Right lobe of liver (tissue), 6 donors: ENCODE data around the gene BUD31. TPM values are rescaled to one million over a fixed set of nuclear protein-coding genes. Genes with fewer than 3 reads are reported as not detected.

Experiments used
- ATAC-seq, 4 donors: fragments of 200-7000 bp; cut with Tn5 transposase; one replicate each; pipeline ENCODE4 v1.9.1; 2020; ENCODE audit warnings: mild to moderate bottlenecking in 4 of 4, moderate library complexity in 4 of 4
- DNase-seq, 3 donors: peaks; one replicate each; pipeline ENCODE4 v3.0.0-alpha.2; 2020
- H3K27ac ChIP-seq, 3 donors: fragments of 200-600 bp; one replicate each; pipeline ENCODE4 v1.8.0; 2022
- H3K27me3 ChIP-seq, 2 donors: fragments of 200-600 bp; one replicate each; pipeline ENCODE4 v1.8.0; 2022
- H3K36me3 ChIP-seq, 4 donors: fragments of 200-600 bp; sonication (generic) in 1 of 4; one replicate each; pipeline versions ENCODE4 v1.5.1 to v1.8.0; 2017 to 2022; ENCODE audit warnings: control low read depth in 1 of 4
- H3K4me1 ChIP-seq, 4 donors: fragments of 200-600 bp; sonication (generic) in 1 of 4; one replicate each; pipeline versions ENCODE4 v1.5.1 to v1.8.0; 2017 to 2022; ENCODE audit warnings: control low read depth in 1 of 4
- H3K4me3 ChIP-seq, 3 donors: fragments of 200-600 bp; one replicate each; pipeline ENCODE4 v1.8.0; 2022
- H3K9me3 ChIP-seq, 4 donors: fragments of 200-600 bp; sonication (generic) in 1 of 4; one replicate each; pipeline versions ENCODE4 v1.5.1 to v1.8.0; 2017 to 2022; ENCODE audit warnings: control low read depth in 1 of 4
- POLR2A ChIP-seq: fragments of 450-650 bp; IDR thresholded peaks from one replicate; pipeline ENCODE4 v1.6.1; 2017; ENCODE audit warnings: antibody characterized with exemption, mild to moderate bottlenecking
- WGBS: methylation state at CpG from one replicate; pipeline ENCODE4 v1.1.6; 2018; ENCODE audit warnings: low coverage, low lambda C conversion rate; ENCODE audit not compliant: insufficient coverage; ENCODE audit errors: missing lambda C conversion rate; 5-methylcytosine and 5-hydroxymethylcytosine counted together
- intact Hi-C, 2 donors: fragments of 100-400 bp; cut with DNase I; formaldehyde crosslinking; loops; one replicate each; pipeline versions ENCODE4 v1.11.2 to v1.14.1; 2022
- total RNA-seq, 6 experiments: library from RNA; depleted of rRNA in 2 of 6; stranded (reverse); fragments of >200 nt in 2 of 6; fragmentation: NEBNext Ultra II Directional in 3 of 6; extraction: Animal tissue kit (Norgen Biotek cat#: 25700) in 3 of 6; gene quantifications; one replicate each; pipeline versions ENCODE4 v1.1.0 to v1.2.4, GENCODE V29; 2016 to 2023
- TF ChIP-seq, protein P1 (sequence below), 4 donors: fragments of 200-600 bp in 3 of 4; fragments of 450-650 bp in 1 of 4; IDR thresholded peaks; one replicate each; pipeline versions ENCODE4 v1.5.1 to v1.8.0; 2016 to 2022; ENCODE audit warnings: antibody characterized with exemption in 4 of 4, mild to moderate bottlenecking in 2 of 4
- donor health status: DM: no; HTN: yes; CAD: no.
- donor health status: DM: no; HTN: no; CAD: no.
- donor health status: DM: no; HTN: no; CAD: no.
- donor health status: DM: no; HTN: yes; CAD: no.
- donor health status: DM: no; HTN: yes; CAD: no.

Gene BUD31
- total RNA-seq, 6 experiments from 2014 or later = 25.6 to 49.2 (median 33.3) TPM

DNA sequence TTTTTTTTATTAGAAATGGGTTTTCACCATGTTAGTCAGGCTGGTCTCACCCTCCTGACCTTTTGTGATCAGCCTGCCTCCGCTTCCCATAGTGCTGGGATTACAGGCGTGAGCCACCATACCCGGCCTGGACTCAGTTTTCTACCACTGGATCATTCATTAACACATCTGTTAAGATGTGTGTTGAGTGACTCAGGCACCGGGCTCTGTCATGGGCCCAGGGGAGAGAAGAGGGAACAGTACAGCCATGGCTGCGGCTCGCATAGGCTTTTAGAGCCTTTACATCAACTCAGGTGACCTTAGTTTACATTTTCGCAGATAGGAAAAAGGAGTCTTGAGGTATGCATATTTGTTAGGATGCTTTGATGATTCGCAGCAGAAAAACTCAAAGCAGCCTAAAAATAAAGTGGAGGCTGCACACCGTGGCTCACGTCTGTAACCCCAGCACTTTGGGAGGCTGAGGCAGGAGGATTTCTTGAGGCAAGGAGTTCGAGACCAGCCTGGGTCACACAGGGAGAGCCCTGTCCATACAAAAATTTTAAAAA, 37.3 kb upstream of the BUD31 start:
- 89% methylated on average over 7 of the region's 11 CpGs for WGBS
- H3K36me3 ChIP-seq = peaks cover 0 to 9% (median 0%) of the 10 kb centered on the region in 4 donors
- H3K27me3 ChIP-seq = no peaks in the 10 kb centered on the region
- no peaks in the 10 kb centered on the region for H3K9me3 ChIP-seq
- DNase-seq (no peak), ATAC-seq (no peak)
- no peak overlapping the region for H3K27ac ChIP-seq
- intact Hi-C loops = no loop called here
- no peak overlapping the region for H3K4me3 ChIP-seq
- TF ChIP-seq, protein P1, sequence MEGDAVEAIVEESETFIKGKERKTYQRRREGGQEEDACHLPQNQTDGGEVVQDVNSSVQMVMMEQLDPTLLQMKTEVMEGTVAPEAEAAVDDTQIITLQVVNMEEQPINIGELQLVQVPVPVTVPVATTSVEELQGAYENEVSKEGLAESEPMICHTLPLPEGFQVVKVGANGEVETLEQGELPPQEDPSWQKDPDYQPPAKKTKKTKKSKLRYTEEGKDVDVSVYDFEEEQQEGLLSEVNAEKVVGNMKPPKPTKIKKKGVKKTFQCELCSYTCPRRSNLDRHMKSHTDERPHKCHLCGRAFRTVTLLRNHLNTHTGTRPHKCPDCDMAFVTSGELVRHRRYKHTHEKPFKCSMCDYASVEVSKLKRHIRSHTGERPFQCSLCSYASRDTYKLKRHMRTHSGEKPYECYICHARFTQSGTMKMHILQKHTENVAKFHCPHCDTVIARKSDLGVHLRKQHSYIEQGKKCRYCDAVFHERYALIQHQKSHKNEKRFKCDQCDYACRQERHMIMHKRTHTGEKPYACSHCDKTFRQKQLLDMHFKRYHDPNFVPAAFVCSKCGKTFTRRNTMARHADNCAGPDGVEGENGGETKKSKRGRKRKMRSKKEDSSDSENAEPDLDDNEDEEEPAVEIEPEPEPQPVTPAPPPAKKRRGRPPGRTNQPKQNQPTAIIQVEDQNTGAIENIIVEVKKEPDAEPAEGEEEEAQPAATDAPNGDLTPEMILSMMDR (IDR thresholded peaks at IDR 0.05) = no peak
- no peak for TF ChIP-seq POLR2A
- peaks cover 0 to 23% (median 2%) of the 10 kb centered on the region in 4 donors for H3K4me1 ChIP-seq

DNA sequence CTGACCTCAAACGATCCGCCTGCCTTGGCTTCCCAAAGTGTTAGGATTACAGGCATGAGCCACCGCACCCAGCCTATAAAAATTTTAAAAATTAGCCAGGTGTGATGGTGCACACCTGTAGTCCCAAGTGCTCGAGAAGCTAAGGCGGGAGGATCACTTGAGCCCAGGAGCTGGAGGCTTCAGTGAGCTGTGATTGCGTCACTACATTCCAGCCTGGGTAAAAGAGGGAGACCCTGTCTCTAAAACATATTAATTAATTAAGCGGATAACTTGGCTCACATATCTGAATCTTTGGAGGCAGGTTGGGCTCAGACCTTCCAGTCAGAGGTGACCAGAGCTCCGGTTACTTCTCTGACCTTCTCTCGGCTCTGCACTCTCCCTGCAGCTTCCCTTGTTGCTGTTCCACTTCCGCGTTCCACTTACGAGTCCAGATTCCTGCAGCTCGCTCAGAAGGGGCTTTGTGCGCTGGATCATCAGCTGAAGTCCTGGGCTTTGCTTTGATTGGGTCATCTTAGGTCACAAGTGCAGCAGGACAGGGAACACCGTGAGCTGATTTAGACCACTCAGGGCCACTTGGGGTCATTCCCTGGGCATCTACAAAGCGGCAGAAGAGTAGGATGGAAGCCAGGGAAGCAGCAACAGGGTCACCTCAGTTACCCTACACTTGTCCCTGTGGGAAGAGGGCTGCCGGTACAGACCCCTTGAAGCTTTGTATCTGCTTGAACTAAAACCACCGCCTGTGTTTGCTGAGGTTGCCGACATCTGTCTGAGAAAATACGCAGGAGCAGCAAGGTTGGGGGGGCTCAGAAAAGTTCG, 36.3 kb upstream of the BUD31 start:
- Histone ChIP-seq H3K36me3 (no peaks in the 10 kb centered on the region), H3K27ac (peak overlapping the region in 1 of 3 donors; percentile 7), H3K27me3 (no peaks in the 10 kb centered on the region), H3K9me3 (no peaks in the 10 kb centered on the region), H3K4me3 (no peak overlapping the region), H3K4me1 (peaks cover 0 to 23% (median 2%) of the 10 kb centered on the region in 4 donors)
- ATAC-seq (peak in 2 of 4 donors; percentile 2 to 21), DNase-seq (no peak)
- intact Hi-C loops = no loop called here
- 25% methylated on average over 14 of the region's 21 CpGs for WGBS
- TF ChIP-seq, protein P1 (IDR thresholded peaks at IDR 0.05) = no peak
- no peak for TF ChIP-seq POLR2A

DNA sequence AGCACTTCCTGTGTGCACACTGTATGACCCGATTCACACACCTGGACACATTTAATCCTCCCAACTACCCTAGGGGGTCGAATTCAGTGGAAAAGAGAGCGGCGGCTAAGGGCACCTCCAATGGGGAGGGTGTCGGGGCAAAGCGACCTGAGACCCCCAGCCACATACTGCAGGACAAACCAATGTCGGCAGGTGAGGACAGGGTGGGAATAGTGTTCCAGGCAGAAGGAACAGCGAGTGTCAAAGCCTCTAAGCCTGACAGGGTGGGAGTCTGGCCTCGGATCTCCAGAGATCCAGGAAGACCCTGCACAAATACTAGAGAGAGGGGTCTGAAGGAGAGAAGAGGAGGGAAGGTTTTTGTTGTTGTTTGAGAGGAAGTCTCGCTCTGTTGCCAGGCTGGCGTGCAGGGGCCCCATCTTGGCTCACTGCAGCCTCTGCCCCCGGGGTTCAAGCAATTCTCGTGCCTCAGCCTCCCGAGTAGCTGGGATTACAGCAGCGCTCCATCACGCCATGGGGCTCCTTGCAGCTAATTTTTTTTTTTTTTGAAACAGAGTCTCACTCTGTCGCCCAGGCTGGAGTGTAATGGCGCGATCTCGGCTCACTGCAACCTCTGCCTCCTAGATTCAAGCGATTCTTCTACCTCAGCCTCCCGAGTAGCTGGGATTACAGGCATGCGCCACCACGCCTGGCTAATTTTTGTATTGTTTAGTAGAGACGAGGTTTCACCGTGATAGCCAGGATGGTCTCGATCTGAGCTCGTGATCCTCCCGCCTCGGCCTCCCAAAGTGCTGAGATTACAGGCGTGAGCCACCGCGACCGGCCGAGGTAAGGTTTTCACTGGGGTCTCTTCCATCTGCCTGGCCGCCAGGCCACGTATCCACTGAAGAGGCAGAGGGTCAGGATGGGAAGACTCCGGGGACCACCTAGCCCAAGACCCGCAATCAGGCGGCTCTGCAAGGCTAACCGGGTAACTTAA, 35.4 kb upstream of the BUD31 start:
- Histone ChIP-seq H3K4me3 (peak overlapping the region; percentile 80 to 86 (median 82)), H3K36me3 (no peaks in the 10 kb centered on the region), H3K27ac (peak overlapping the region in 2 of 3 donors; percentile 72 to 89), H3K27me3 (no peaks in the 10 kb centered on the region), H3K9me3 (no peaks in the 10 kb centered on the region), H3K4me1 (peaks cover 0 to 23% (median 2%) of the 10 kb centered on the region in 4 donors)
- WGBS = 85% methylated on average over 20 of the region's 41 CpGs
- DNase-seq (no peak), ATAC-seq (no peak)
- intact Hi-C loops = no loop called here
- TF ChIP-seq POLR2A = no peak
- TF ChIP-seq, protein P1 (IDR thresholded peaks at IDR 0.05) = no peak
